Neutrophil (primary cell): ENCODE measurements around the gene RPP21.

Source experiments
- H3K27ac ChIP-seq: fragments of 200-600 bp; sonication (generic); 2 replicates; pipeline ENCODE4 v1.5.1; 2016; ENCODE audit warnings: mild to moderate bottlenecking, moderate library complexity
- H3K27me3 ChIP-seq: fragments of 200-600 bp; sonication (generic); 2 replicates; pipeline ENCODE4 v1.6.0; 2016; ENCODE audit warnings: mild to moderate bottlenecking
- H3K36me3 ChIP-seq: fragments of 200-600 bp; sonication (generic); 2 replicates; pipeline ENCODE4 v1.5.1; 2017
- H3K4me1 ChIP-seq, 2 experiments: fragments of 200-600 bp in 1 of 2; sonication (generic) in 1 of 2; 1 replicate in 1 of 2; 2 replicates in 1 of 2; pipeline versions ENCODE4 v1.5.1 to v1.6.1; 2013 to 2016; ENCODE audit warnings: low read depth in 1 of 2, low read length in 1 of 2, mild to moderate bottlenecking in 1 of 2, moderate library complexity in 1 of 2; ENCODE audit not compliant: control insufficient read depth in 1 of 2, insufficient read depth in 1 of 2
- H3K4me3 ChIP-seq, 2 experiments: fragments of 200-600 bp in 1 of 2; sonication (generic) in 1 of 2; 1 replicate in 1 of 2; 2 replicates in 1 of 2; pipeline ENCODE4 v1.5.1; 2013 to 2016; ENCODE audit warnings: low read depth in 1 of 2, low read length in 1 of 2, mild to moderate bottlenecking in 1 of 2, moderate library complexity in 1 of 2
- H3K9me3 ChIP-seq: fragments of 200-600 bp; sonication (generic); 2 replicates; pipeline ENCODE4 v1.5.1; 2016
- CTCF ChIP-seq: fragments of 200-600 bp; sonication (generic); IDR thresholded peaks from 2 replicates; pipeline ENCODE4 v1.5.1; 2016; ENCODE audit warnings: antibody characterized with exemption

RPP21 gene

DNA sequence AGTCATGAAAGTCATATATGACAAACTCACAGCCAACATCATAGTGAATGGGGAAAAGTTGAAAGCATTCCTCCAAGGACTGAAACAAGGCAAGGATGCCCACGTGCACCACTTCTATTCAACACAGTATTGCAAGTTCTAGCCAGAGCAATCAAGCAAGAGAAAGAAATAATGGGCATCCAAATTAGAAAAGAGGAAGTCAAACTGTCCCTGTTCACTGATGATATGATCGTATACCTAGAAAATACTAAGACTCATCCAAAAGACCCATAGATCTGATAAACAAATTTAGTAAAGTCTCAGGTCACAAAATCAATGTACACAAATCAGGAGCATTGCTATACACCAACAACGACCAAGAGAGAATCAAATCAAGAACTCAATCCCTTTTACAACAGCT lies 41.2 kb downstream of the RPP21 start:
- no peak for TF ChIP-seq CTCF
- H3K36me3 ChIP-seq = no peaks in the 10 kb centered on the region

GRCh38 chr6:30391240-30391639 lies 46.3 kb downstream of the RPP21 start:
- Histone ChIP-seq H3K4me3 (no peak overlapping the region), H3K27me3 (peaks cover 100% of the 10 kb centered on the region), H3K4me1 (no peaks in the 10 kb centered on the region), H3K9me3 (no peaks in the 10 kb centered on the region), H3K27ac (no peak overlapping the region), H3K36me3 (no peaks in the 10 kb centered on the region)
- no peak for TF ChIP-seq CTCF

More for the DNA sequence above, 41.2 kb downstream of the RPP21 start:
- Histone ChIP-seq H3K9me3 (no peaks in the 10 kb centered on the region), H3K27ac (no peak overlapping the region), H3K4me1 (no peaks in the 10 kb centered on the region), H3K27me3 (peaks cover 100% of the 10 kb centered on the region), H3K4me3 (no peak overlapping the region)

DNA sequence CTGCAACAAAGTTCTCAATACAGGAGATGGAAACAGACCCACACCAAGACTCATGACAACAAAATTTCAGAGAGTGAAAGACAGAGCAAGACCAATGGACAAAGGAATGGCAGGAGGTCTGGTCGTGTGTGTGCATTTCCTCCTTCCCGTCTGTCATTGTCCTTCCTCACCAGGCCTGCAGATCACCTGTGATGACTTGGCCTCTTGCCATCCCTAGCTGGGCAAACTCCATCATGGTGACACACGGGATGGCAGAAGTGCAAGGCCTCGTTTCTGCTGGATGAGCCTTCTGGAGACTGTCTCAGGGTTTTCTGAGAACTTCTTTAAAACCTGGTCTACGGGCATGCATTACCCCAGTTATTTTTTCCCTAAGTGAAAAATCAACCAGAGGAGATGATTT lies 49.2 kb downstream of the RPP21 start:
- TF ChIP-seq CTCF = no peak
- H3K27ac ChIP-seq = no peak overlapping the region
- H3K4me1 ChIP-seq = no peaks in the 10 kb centered on the region
- no peaks in the 10 kb centered on the region for H3K9me3 ChIP-seq
- peaks cover 100% of the 10 kb centered on the region for H3K27me3 ChIP-seq
- no peaks in the 10 kb centered on the region for H3K36me3 ChIP-seq
- H3K4me3 ChIP-seq = no peak overlapping the region
